ENCODE results near the gene ZDHHC13. TPM values are rescaled to one million over a fixed set of nuclear protein-coding genes. Genes with fewer than 3 reads are reported as not detected.

The ZDHHC13 gene
- polyA plus RNA-seq, 1 of the 3 experiments (the other 2 are of a cell fraction), result 8.2 TPM

DNA sequence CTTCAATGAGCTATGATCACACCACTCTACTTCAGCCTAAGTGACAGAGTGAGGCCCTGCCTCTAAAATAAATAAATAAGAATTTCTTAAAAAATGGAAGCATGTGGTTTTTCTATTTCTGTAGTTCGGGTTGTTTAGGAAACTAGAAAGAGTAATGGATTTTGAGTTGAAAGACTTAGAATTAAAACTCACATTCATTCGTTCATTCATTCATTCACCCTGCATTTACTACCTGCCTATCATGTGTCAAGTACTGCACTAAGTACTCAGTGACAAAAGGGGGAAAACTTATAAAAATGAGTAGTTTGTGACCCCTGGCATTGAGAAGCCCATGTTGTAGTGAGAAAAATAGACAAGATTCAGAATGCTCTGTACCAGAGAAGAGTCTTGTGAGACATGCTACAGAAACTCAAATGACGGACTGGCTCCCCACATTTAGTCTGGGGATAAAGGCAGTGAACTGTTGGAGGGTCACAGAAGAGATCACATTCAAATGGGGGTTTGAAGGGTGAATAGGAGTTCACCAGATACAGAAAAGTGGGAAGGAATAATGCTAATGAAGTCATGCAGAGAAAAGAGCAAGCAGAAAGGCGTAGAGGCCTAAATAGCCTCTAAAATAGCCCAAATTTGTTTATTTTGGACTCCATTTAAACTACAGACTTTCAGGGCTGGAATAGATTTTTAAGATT, 77.8 kb downstream of the ZDHHC13 start:
- Histone ChIP-seq H3F3A (replicated peaks; ENCODE audit: insufficient read depth) (no peaks in the 10 kb centered on the region), H3K4me2 (no peak overlapping the region), H3K79me2 (ENCODE audit: insufficient read depth) (no peaks in the 10 kb centered on the region), H2AFZ (ENCODE audit: low read depth) (no peak overlapping the region), H4K20me1 (ENCODE audit: insufficient read depth) (no peaks in the 10 kb centered on the region), H3K4me3 (ENCODE audit: low read depth in 2 of 2, low read length in 1 of 2) (no peak overlapping the region), H3K4me1 (ENCODE audit: control insufficient read depth in 1 of 2, insufficient read depth in 2 of 2, low read depth in 1 of 2, low read length in 1 of 2) (no peaks in the 10 kb centered on the region; a peak in 2 of 4 replicates), H3K9me3 (no peaks in the 10 kb centered on the region), H3K9me2 (no peaks in the 10 kb centered on the region), H3K9ac (no peak overlapping the region), H3K27me3 (ENCODE audit: insufficient read depth) (no peaks in the 10 kb centered on the region), H3K27ac (ENCODE audit: low read depth in 2 of 2, low read length in 1 of 2) (no peak overlapping the region), H3K36me3 (replicated peaks in 1 of 2; ENCODE audit: control insufficient read depth in 1 of 2, insufficient read depth in 2 of 2, low read length in 1 of 2) (no peaks in the 10 kb centered on the region)
- POLR2A ChIA-PET, result no interaction called here
- TF ChIP-seq, protein P1, sequence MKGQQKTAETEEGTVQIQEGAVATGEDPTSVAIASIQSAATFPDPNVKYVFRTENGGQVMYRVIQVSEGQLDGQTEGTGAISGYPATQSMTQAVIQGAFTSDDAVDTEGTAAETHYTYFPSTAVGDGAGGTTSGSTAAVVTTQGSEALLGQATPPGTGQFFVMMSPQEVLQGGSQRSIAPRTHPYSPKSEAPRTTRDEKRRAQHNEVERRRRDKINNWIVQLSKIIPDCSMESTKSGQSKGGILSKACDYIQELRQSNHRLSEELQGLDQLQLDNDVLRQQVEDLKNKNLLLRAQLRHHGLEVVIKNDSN (IDR thresholded peaks at IDR 0.05; ENCODE audit: borderline replicate concordance, low read depth), result no peak
- no peak for TF ChIP-seq SMC3 (IDR thresholded peaks at IDR 0.05; ENCODE audit: low read depth, low read length)
- no peak for TF ChIP-seq EP300 (IDR thresholded peaks at IDR 0.05; ENCODE audit: borderline replicate concordance in 1 of 2, low read depth in 1 of 2, low read length in 1 of 2)
- no peak for TF ChIP-seq GATA2 (CRISPR knock-in tag; IDR thresholded peaks at IDR 0.05)
- CTCF ChIA-PET, result no interaction called here
- no peak for DNase-seq
- WGBS (ENCODE audit: low lambda C conversion rate), result 70% methylated on average over 4 of the region's 4 CpGs

DNA sequence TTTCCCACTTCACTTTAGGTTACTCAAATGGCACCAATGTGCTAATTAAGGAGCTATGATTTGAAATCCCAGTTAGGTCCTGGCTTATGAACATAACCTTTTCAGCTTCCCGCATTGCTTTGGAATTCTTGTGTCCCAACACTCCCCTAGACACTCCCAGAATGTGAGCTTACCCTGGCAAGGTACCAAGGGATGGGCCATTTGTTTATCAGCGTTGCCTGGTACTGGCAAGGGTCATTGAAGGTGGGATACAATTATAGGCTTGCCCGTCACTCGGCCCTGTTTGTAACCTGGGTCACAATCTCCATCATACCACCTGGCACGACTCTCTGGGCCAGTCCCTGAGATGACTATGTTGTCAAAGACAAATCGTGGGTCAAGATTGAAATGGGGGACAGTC, 79.5 kb downstream of the ZDHHC13 start:
- H2AFZ ChIP-seq (ENCODE audit: low read depth), result no peak overlapping the region
- ChIA-PET POLR2A (no interaction called here), CTCF (no interaction called here)
- no peak overlapping the region for H3K27ac ChIP-seq (ENCODE audit: low read depth in 2 of 2, low read length in 1 of 2)
- H3K9me3 ChIP-seq, result no peaks in the 10 kb centered on the region
- no peaks in the 10 kb centered on the region for H3K36me3 ChIP-seq (replicated peaks in 1 of 2; ENCODE audit: control insufficient read depth in 1 of 2, insufficient read depth in 2 of 2, low read length in 1 of 2)
- no peak for DNase-seq
- H3K4me3 ChIP-seq (ENCODE audit: low read depth in 2 of 2, low read length in 1 of 2), result no peak overlapping the region
- no peak overlapping the region for H3K9ac ChIP-seq
- no peaks in the 10 kb centered on the region for H3K27me3 ChIP-seq (ENCODE audit: insufficient read depth)
- H3K4me1 ChIP-seq (ENCODE audit: control insufficient read depth in 1 of 2, insufficient read depth in 2 of 2, low read depth in 1 of 2, low read length in 1 of 2), result peaks cover 3 to 5% of the 10 kb centered on the region in 2 experiments; a peak in 2 of 4 replicates
- H3F3A ChIP-seq (replicated peaks; ENCODE audit: insufficient read depth), result no peaks in the 10 kb centered on the region
- no peaks in the 10 kb centered on the region for H4K20me1 ChIP-seq (ENCODE audit: insufficient read depth)
- no peaks in the 10 kb centered on the region for H3K9me2 ChIP-seq
- no peak overlapping the region for H3K4me2 ChIP-seq
- H3K79me2 ChIP-seq (ENCODE audit: insufficient read depth), result no peaks in the 10 kb centered on the region
- no peak for TF ChIP-seq NRF1 (IDR thresholded peaks at IDR 0.05; ENCODE audit: low read depth, low read length)
- TF ChIP-seq, protein P2, sequence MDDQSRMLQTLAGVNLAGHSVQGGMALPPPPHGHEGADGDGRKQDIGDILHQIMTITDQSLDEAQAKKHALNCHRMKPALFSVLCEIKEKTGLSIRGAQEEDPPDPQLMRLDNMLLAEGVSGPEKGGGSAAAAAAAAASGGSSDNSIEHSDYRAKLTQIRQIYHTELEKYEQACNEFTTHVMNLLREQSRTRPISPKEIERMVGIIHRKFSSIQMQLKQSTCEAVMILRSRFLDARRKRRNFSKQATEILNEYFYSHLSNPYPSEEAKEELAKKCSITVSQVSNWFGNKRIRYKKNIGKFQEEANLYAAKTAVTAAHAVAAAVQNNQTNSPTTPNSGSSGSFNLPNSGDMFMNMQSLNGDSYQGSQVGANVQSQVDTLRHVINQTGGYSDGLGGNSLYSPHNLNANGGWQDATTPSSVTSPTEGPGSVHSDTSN (IDR thresholded peaks at IDR 0.05), result no peak
- TF ChIP-seq GABPA (IDR thresholded peaks at IDR 0.05; ENCODE audit: low read depth), result no peak
- no peak for TF ChIP-seq FOXJ3 (CRISPR knock-in tag; IDR thresholded peaks at IDR 0.05)
- no peak for TF ChIP-seq FOXM1 (IDR thresholded peaks at IDR 0.05; ENCODE audit: low read depth)
- TF ChIP-seq EP300 (IDR thresholded peaks at IDR 0.05; ENCODE audit: borderline replicate concordance in 1 of 2, low read depth in 1 of 2, low read length in 1 of 2), result no peak
- TF ChIP-seq, protein P3, sequence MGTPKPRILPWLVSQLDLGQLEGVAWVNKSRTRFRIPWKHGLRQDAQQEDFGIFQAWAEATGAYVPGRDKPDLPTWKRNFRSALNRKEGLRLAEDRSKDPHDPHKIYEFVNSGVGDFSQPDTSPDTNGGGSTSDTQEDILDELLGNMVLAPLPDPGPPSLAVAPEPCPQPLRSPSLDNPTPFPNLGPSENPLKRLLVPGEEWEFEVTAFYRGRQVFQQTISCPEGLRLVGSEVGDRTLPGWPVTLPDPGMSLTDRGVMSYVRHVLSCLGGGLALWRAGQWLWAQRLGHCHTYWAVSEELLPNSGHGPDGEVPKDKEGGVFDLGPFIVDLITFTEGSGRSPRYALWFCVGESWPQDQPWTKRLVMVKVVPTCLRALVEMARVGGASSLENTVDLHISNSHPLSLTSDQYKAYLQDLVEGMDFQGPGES (IDR thresholded peaks at IDR 0.05; ENCODE audit: low read depth, low read length), result no peak
- WGBS (ENCODE audit: low lambda C conversion rate), result 47% methylated on average over 6 of the region's 6 CpGs
